Psoas muscle (tissue), 8 donors: ENCODE results near the gene HTR3B. TPM values are rescaled to one million over a fixed set of nuclear protein-coding genes. Genes with fewer than 3 reads are reported as not detected.

Experiments used
- ATAC-seq, 4 donors: fragments of 200-7000 bp; cut with Tn5 transposase; one replicate each; pipeline ENCODE4 v1.9.1; 2020; ENCODE audit warnings: moderate library complexity in 3 of 4, mild to moderate bottlenecking in 2 of 4
- DNase-seq, 2 donors: peaks; one replicate each; pipeline ENCODE4 v3.0.0-alpha.2; 2020
- H3K27ac ChIP-seq: fragments of 200-600 bp; one replicate; pipeline ENCODE4 v1.8.0; 2022
- H3K27me3 ChIP-seq, 3 donors: fragments of 200-600 bp in 1 of 3; one replicate each; pipeline versions ENCODE4 v1.6.1 to v1.8.0; 2013 to 2022; ENCODE audit warnings: low read length in 2 of 3, mild to moderate bottlenecking in 2 of 3, moderate library complexity in 1 of 3; ENCODE audit not compliant: insufficient read depth in 3 of 3
- H3K36me3 ChIP-seq, 2 donors: fragments of 200-600 bp in 1 of 2; one replicate each; pipeline versions ENCODE4 v1.6.1 to v1.8.0; 2013 to 2022; ENCODE audit warnings: low read depth in 1 of 2, mild to moderate bottlenecking in 1 of 2, moderate library complexity in 1 of 2; ENCODE audit not compliant: insufficient read depth in 1 of 2
- H3K4me1 ChIP-seq: fragments of 200-600 bp; one replicate; pipeline ENCODE4 v1.8.0; 2022
- H3K4me3 ChIP-seq: fragments of 200-600 bp; one replicate; pipeline ENCODE4 v1.8.0; 2022; ENCODE audit warnings: mild to moderate bottlenecking
- H3K9me3 ChIP-seq: fragments of 200-600 bp; one replicate; pipeline ENCODE4 v1.8.0; 2022
- WGBS, 3 donors: extraction: QIAGEN DNeasy Blood & Tissue Kit; methylation state at CpG; one replicate each; pipeline versions ENCODE4 v1.1.6 to v1.1.7; 2013; 5-methylcytosine and 5-hydroxymethylcytosine counted together
- intact Hi-C, 2 donors: fragments of 100-400 bp; cut with DNase I; formaldehyde crosslinking; loops; one replicate each; pipeline versions ENCODE4 v1.11.0 to v1.14.2; 2022
- polyA plus RNA-seq, 3 donors: library from polyadenylated mRNA; stranded (reverse); fragments of 200-250 nt; gene quantifications; one replicate each; pipeline ENCODE4 v1.2.3, GENCODE V29; 2013
- total RNA-seq, 4 donors: library from RNA; stranded (reverse); fragmentation: NEBNext Ultra II Directional in 2 of 4; extraction: Animal tissue kit (Norgen Biotek cat#: 25700) in 2 of 4; gene quantifications; one replicate each; pipeline versions ENCODE4 v1.2.1 to v1.2.4, GENCODE V29; 2021 to 2023
- TF ChIP-seq, protein P1 (sequence below): fragments of 200-600 bp; IDR thresholded peaks from one replicate; pipeline ENCODE4 v1.8.0; 2022; ENCODE audit warnings: antibody characterized with exemption
- donor health status: healthy with polysubstance abuse.
- donor health status: DM: no; HTN: no; CAD: no; lungs with moderate emphysema.
- donor health status: Bipolar disorder and iron deficiency.
- donor health status: healthy.
- donor health status: DM: yes; HTN: yes; CAD: no.
- donor health status: DM: no; HTN: no; CAD: no.
- donor health status: DM: no; HTN: no; CAD: no.
- donor health status: DM: yes; HTN: yes; CAD: no.

Gene HTR3B
- total and polyA plus RNA-seq, 7 donors, result 0.01 TPM; not detected in 6

DNA sequence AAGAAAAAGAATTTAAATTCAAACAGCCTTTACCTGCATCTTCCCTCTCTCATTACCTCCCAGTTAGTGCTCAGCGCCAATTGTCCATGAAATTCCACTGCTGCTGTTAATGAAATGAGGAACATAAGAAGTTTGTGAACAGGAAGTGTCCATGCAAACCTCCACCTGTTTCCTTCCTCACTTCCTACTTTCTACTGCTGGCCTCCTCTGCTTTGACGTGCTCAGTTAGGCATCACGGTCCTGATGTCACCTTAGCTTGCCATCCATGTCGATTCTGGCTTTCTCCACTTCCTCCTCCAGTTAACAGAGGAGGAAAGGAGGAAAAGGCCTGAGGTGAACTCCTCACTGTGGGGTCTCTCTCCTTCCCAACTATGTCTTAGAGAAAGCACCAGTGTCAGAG, 43.4 kb downstream of the HTR3B start:
- Histone ChIP-seq H3K36me3 (no peaks in the 10 kb centered on the region), H3K4me3 (no peak overlapping the region), H3K9me3 (no peaks in the 10 kb centered on the region), H3K27ac (no peak overlapping the region), H3K27me3 (peaks cover 0 to 9% (median 4%) of the 10 kb centered on the region in 3 donors), H3K4me1 (no peaks in the 10 kb centered on the region)
- 63 to 78% (median 74%) methylated on average over 4 of the region's 4 CpGs for WGBS, 3 donors
- no peak for ATAC-seq
- no peak for DNase-seq
- intact Hi-C loops, result no loop called here
- TF ChIP-seq, protein P1, sequence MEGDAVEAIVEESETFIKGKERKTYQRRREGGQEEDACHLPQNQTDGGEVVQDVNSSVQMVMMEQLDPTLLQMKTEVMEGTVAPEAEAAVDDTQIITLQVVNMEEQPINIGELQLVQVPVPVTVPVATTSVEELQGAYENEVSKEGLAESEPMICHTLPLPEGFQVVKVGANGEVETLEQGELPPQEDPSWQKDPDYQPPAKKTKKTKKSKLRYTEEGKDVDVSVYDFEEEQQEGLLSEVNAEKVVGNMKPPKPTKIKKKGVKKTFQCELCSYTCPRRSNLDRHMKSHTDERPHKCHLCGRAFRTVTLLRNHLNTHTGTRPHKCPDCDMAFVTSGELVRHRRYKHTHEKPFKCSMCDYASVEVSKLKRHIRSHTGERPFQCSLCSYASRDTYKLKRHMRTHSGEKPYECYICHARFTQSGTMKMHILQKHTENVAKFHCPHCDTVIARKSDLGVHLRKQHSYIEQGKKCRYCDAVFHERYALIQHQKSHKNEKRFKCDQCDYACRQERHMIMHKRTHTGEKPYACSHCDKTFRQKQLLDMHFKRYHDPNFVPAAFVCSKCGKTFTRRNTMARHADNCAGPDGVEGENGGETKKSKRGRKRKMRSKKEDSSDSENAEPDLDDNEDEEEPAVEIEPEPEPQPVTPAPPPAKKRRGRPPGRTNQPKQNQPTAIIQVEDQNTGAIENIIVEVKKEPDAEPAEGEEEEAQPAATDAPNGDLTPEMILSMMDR, result no peak

DNA sequence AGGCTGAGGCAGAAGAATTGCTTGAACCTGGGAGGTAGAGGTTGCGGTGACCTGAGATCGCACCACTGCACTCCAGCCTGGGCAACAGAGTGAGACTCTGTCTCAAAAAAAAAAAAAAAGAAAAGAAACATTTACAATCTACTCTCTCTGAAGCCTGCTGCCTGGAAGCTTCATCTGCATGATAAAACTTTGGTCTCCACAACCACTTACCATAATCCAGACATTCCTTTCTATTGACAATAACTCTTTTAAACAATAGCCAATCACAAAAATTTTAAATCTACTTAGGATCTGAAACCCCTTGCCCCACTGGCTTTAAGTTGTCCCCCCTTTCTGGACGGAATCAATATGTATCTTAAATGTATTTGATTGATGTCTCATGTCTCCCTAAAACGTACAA, 45.3 kb downstream of the HTR3B start:
- Histone ChIP-seq H3K27ac (no peak overlapping the region), H3K4me3 (no peak overlapping the region), H3K36me3 (no peaks in the 10 kb centered on the region), H3K9me3 (no peaks in the 10 kb centered on the region), H3K27me3 (peaks cover 0 to 12% (median 9%) of the 10 kb centered on the region in 3 donors), H3K4me1 (no peaks in the 10 kb centered on the region)
- no peak for ATAC-seq
- intact Hi-C loops, result no loop called here
- WGBS, 3 donors, result 72 to 74% (median 73%) methylated on average over 4 of the region's 4 CpGs
- TF ChIP-seq, protein P1, result no peak
- DNase-seq, result no peak

DNA sequence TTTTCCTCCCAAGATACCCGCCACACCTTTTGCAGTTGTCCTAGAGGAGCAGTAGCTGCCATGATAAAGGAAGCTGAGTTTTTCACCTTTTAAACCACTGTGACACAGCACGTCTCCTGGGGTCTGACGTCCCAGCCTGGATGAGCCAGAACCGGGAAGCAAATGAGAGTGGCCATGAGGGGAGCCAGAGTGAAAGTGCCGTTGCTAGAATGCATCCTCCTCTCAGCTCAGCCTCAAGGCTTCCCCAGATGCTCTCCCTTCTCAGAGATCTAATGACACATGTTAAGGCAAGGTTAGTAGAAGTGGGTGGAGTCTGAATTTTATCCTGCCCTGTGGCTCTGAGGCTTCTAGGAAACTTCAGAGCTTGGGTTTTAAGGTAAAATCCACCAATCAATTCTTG, 46.9 kb downstream of the HTR3B start:
- H3K4me1 ChIP-seq, result no peaks in the 10 kb centered on the region
- peaks cover 0 to 12% (median 9%) of the 10 kb centered on the region in 3 donors for H3K27me3 ChIP-seq
- intact Hi-C loops, result no loop called here
- 37 to 41% (median 40%) methylated on average over 5 of the region's 5 CpGs for WGBS, 3 donors
- DNase-seq (no peak), ATAC-seq (no peak)
- no peaks in the 10 kb centered on the region for H3K9me3 ChIP-seq
- H3K27ac ChIP-seq, result no peak overlapping the region
- H3K36me3 ChIP-seq, result no peaks in the 10 kb centered on the region
- TF ChIP-seq, protein P1, result no peak
- H3K4me3 ChIP-seq, result no peak overlapping the region

DNA sequence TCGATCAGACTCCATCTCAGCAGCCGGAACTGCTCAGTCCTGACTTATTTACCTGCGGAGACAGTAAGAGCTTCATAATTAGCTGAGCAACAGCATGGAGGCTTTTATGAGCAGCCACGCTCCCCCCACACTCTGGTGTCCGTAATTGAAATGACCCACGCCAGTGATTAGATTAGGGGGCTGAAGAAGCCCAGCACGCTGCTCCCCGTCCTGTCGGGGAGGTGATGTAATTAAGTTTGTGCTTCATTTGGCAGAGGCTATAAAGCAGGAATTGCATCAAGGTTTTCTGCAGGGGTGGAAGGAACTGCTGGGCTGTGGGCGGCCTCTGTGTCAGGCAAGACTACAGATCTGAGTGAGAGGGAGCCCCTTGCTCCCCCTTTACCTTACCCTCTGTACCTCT, 47.5 kb downstream of the HTR3B start:
- ATAC-seq (no peak), DNase-seq (no peak)
- Histone ChIP-seq H3K9me3 (no peaks in the 10 kb centered on the region), H3K4me1 (no peaks in the 10 kb centered on the region), H3K27me3 (peaks cover 0 to 12% (median 9%) of the 10 kb centered on the region in 3 donors), H3K36me3 (no peaks in the 10 kb centered on the region), H3K27ac (no peak overlapping the region), H3K4me3 (no peak overlapping the region)
- TF ChIP-seq, protein P1, result no peak
- WGBS, 3 donors, result 39 to 48% (median 47%) methylated on average over 10 of the region's 10 CpGs
- intact Hi-C loops, result no loop called here

- H3K36me3 ChIP-seq, result no peaks in the 10 kb centered on the region
- TF ChIP-seq, protein P1, result no peak
- no peak overlapping the region for H3K27ac ChIP-seq
- H3K27me3 ChIP-seq, result peaks cover 0 to 12% (median 9%) of the 10 kb centered on the region in 3 donors
- DNase-seq (no peak), ATAC-seq (no peak)
- no peak overlapping the region for H3K4me3 ChIP-seq
- no peaks in the 10 kb centered on the region for H3K4me1 ChIP-seq
- no peaks in the 10 kb centered on the region for H3K9me3 ChIP-seq
- WGBS, 3 donors, result 78 to 81% (median 80%) methylated on average over 10 of the region's 10 CpGs
- intact Hi-C loops, result no loop called here
Observed at GRCh38 chr11:113952588-113952987, 48.0 kb downstream of the HTR3B start.
